ENCODE results near the gene LHX4.

DNA sequence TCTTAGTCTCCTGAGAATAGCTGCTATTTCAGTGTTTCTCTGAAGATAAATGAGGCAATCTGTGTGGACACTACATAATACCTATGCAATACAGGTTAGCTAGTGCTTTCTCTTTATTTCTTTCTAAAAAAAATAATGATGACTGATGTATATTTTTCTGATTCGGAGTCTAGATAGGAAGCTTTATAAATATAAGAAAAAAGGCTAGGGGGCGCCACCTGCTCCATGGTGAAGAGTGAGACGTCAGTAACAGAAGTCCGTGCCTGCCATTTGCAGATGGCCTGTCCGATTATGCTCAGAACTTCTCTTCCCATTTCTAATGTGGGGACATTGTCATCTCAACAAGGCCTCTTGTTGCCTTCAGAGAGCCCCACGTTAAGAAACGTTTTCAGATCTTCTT is 49.0 kb upstream of the LHX4 start:
- TF ChIP-seq EHMT2 (IDR thresholded peaks at IDR 0.05; ENCODE audit: borderline replicate concordance, low read depth, low read length) (no peak), ZMAT3 (CRISPR knock-in tag; conservative IDR thresholded peaks at IDR 0.05) (no peak), EP300 (IDR thresholded peaks at IDR 0.05; ENCODE audit: low read depth in 2 of 2, low read length in 2 of 2) (no peak), EP300 (CRISPR knock-in tag; IDR thresholded peaks at IDR 0.05; ENCODE audit: borderline replicate concordance) (no peak), ZNF121 (CRISPR knock-in tag; IDR thresholded peaks at IDR 0.05) (no peak), MTA3 (CRISPR knock-in tag; IDR thresholded peaks at IDR 0.05) (no peak), MYC (CRISPR knock-in tag; IDR thresholded peaks at IDR 0.05; ENCODE audit: borderline replicate concordance) (no peak), TAF1 (CRISPR knock-in tag; IDR thresholded peaks at IDR 0.05) (no peak), SP2 (CRISPR knock-in tag; IDR thresholded peaks at IDR 0.05) (no peak)
